Diencephalon (tissue), 1 donor: ENCODE measurements around the gene OR4D11. TPM values are rescaled to one million over a fixed set of nuclear protein-coding genes. Genes with fewer than 3 reads are reported as not detected.

ENCODE experiments used
- total RNA-seq: library from RNA; depleted of rRNA; stranded (reverse); fragments of >200 nt; gene quantifications from one replicate; pipeline ENCODE4 v1.2.3, GENCODE V29; 2014

Gene OR4D11
- total RNA-seq: not detected

GRCh38 chr11:59503276-59503675 lies at the start of gene OR4D11:
TSS of gene OR4D11 (plus strand) at chr11:59503576. CDS start at chr11:59503576, 0 bp downstream.

GRCh38 chr11:59456661-59457060 lies 46.7 kb upstream of the OR4D11 start, which contains the start of gene OR4D6:
TSS of gene OR4D6 (plus strand) at chr11:59456961. CDS start at chr11:59456961, 0 bp downstream.

GRCh38 chr11:59473015-59473414 lies 30.4 kb upstream of the OR4D11 start, which contains the start of gene OR4D10:
TSS of gene OR4D10 (plus strand) at chr11:59473315. CDS start at chr11:59477430, 4,115 bp downstream.

GRCh38 chr11:59510941-59511589 lies 7.7 kb downstream of the OR4D11 start, which contains the start of gene OR4D9:
TSS of gene OR4D9 (plus strand) at chr11:59511539. CDS start at chr11:59514913, 3,374 bp downstream.

Other genes starting within 250 kb of the OR4D11 start
- not detected for gene OR5AN1, start 144.7 kb upstream of the OR4D11 start, total RNA-seq
- gene OR5A2, start 77.2 kb upstream of the OR4D11 start, total RNA-seq: not detected
- not detected for gene OR5A1, start 67.1 kb upstream of the OR4D11 start, total RNA-seq
- gene OR4D6, start 46.6 kb upstream of the OR4D11 start, total RNA-seq: not detected
- not detected for gene OR4D10, start 30.3 kb upstream of the OR4D11 start, total RNA-seq
- gene OR4D9, start 8.0 kb downstream of the OR4D11 start, total RNA-seq: not detected
- gene OSBP, start 112.2 kb downstream of the OR4D11 start, total RNA-seq: 43.4 TPM
- 5.8 TPM for gene PATL1, start 165.5 kb downstream of the OR4D11 start, total RNA-seq
- not detected for gene OR10V1, start 210.3 kb downstream of the OR4D11 start, total RNA-seq